Eye (tissue), 1 donor: Measurements from ENCODE around the gene PCDHGA12.
"Not testable (repeated sequence)": the region's sequence is repeated elsewhere in the genome, so short reads cannot be mapped to it uniquely, and the experiment has no call there.

Experiments used
- DNase-seq: peaks from one replicate; pipeline ENCODE4 v3.0.0-alpha.2; 2015

The PCDHGA12 gene

DNA sequence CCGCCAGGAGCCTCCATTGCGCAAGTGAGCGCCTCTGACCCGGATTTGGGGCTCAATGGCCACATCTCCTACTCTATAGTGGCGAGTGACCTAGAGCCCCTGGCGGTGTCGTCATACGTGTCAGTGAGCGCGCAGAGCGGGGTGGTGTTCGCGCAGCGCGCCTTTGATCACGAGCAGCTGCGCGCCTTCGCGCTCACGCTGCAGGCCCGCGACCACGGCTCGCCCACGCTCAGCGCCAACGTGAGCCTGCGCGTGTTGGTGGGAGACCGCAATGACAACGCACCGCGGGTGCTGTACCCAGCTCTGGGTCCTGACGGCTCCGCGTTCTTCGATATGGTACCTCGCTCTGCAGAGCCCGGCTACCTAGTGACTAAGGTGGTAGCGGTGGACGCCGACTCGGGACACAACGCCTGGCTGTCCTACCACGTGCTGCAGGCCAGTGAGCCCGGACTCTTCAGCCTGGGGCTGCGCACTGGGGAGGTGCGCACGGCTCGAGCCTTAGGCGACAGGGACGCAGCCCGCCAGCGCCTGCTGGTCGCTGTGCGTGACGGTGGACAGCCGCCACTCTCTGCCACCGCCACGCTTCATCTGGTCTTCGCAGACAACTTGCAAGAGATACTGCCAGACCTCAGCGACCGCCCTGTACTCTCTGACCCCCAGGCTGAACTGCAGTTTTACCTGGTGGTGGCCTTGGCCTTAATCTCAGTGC, 20.6 kb upstream of the PCDHGA12 start:
- DNase-seq = no peak

DNA sequence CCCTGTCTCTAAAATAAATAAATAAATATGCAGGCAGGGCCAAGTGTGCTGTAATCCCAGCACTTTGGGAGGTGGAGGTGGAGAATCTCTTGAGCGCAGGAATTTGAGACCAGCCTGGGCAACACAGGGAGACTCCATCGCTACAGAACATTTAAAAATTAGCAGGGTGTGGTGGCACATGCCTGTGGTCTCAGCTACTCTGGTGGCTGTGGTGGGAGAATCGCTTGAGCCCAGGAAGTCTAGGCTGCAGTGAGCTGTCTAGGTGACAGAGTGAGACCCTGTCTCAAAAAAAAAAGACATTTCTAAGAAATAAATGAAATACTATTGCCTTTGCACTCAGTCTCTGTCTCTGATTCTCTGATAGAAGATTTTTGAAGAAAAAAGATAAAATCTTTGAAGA, 18.7 kb upstream of the PCDHGA12 start:
- DNase-seq = no peak

DNA sequence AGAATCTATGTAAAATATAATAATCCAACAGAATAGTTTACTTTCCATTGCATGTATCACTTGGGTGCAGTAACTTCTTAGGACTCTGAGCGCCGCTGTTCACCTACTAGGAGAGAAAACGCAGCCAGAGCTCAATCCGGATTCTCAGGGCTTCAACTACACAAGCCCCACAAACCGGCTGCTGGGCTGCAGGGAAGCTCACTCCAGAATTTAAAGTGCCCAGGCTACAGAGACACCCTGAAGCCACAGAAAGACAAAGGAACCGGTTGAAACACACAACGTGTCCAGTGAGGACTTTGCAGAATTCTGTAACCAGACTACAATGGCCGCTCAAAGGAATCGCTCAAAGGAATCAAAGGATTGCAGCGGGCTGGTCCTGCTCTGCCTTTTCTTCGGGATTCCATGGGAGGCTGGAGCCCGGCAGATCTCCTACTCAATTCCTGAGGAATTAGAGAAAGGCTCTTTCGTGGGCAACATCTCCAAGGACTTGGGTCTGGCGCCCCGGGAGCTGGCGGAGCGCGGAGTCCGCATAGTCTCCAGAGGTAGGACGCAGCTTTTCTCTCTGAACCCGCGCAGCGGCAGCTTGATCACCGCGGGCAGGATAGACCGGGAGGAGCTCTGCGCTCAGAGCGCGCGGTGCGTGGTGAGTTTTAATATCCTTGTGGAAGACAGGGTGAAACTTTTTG, 17.3 kb upstream of the PCDHGA12 start, which contains the start of gene PCDHGA10:
TSS of gene PCDHGA10 (plus strand) at position 134 of the 686 bp plus-strand sequence. CDS start at position 323, 189 bp downstream.
- DNase-seq = peak; percentile 52

DNA sequence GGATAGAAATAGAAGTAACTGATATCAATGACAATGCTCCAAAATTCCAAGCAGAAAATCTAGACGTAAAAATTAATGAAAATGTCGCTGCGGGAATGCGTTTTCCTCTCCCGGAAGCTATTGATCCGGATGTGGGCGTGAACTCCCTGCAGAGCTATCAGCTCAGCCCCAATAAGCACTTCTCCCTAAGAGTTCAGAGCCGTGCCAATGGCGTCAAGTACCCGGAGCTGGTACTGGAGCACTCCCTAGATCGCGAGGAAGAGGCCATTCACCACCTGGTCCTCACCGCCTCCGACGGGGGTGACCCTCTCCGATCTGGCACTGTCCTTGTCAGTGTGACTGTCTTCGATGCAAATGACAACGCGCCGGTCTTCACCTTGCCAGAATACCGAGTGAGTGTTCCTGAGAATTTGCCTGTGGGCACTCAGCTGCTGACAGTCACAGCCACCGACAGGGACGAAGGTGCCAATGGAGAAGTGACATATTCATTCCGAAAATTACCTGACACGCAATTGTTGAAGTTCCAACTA, 16.7 kb upstream of the PCDHGA12 start:
- DNase-seq = no peak

DNA sequence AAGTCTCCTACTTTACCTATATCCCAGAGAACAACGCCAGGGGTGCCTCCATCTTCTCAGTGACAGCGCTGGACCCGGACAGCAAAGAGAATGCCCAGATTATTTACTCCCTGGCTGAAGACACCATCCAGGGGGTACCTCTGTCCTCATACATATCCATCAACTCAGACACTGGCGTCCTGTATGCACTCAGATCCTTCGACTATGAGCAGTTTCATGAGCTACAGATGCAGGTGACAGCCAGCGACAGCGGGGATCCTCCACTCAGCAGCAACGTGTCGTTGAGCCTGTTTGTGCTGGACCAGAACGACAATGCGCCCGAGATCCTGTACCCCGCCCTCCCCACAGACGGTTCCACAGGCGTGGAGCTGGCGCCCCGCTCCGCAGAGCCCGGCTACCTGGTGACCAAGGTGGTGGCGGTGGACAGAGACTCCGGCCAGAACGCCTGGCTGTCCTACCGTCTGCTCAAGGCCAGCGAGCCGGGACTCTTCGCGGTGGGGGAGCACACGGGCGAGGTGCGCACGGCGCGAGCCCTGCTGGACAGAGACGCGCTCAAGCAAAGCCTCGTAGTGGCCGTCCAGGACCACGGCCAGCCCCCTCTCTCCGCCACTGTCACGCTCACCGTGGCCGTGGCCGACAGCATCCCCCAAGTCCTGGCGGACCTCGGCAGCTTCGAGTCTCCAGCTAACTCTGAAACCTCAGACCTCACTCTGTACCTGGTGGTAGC, 15.6 kb upstream of the PCDHGA12 start:
- not testable (repeated sequence) for DNase-seq

DNA sequence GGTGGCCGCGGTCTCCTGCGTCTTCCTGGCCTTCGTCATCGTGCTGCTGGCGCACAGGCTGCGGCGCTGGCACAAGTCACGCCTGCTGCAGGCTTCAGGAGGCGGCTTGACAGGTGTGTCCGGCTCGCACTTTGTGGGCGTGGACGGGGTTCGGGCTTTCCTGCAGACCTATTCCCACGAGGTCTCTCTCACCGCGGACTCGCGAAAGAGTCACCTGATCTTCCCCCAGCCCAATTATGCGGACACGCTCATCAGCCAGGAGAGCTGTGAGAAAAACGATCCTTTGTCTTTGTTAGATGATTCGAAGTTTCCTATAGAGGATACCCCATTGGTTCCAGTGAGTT, 15.1 kb upstream of the PCDHGA12 start:
- not testable (repeated sequence) for DNase-seq

DNA sequence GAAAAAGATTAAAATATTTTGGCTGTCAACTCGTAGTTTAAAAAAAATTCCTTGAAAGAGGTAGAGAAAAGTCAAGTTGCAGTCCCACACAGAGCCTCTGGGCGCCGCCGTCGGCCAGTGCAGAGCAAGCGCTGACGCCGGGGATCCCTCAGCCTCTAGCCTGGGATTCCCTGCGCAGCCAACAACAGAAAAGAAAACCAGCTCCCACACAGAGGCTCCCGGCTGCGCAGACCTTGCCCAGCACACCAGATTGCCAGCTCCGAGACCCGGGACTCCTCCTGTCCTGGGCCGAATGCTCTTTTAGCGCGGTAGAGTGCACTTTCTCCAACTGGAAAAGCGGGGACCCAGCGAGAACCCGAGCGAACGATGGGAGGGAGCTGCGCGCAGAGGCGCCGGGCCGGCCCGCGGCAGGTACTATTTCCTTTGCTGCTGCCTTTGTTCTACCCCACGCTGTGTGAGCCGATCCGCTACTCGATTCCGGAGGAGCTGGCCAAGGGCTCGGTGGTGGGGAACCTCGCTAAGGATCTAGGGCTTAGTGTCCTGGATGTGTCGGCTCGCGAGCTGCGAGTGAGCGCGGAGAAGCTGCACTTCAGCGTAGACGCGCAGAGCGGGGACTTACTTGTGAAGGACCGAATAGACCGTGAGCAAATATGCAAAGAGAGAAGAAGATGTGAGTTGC, 12.7 kb upstream of the PCDHGA12 start, which contains the start of gene PCDHGB7:
TSS of gene PCDHGB7 (plus strand) at position 184 of the 679 bp plus-strand sequence. CDS start at position 367, 183 bp downstream.
- peak; percentile 73 for DNase-seq

DNA sequence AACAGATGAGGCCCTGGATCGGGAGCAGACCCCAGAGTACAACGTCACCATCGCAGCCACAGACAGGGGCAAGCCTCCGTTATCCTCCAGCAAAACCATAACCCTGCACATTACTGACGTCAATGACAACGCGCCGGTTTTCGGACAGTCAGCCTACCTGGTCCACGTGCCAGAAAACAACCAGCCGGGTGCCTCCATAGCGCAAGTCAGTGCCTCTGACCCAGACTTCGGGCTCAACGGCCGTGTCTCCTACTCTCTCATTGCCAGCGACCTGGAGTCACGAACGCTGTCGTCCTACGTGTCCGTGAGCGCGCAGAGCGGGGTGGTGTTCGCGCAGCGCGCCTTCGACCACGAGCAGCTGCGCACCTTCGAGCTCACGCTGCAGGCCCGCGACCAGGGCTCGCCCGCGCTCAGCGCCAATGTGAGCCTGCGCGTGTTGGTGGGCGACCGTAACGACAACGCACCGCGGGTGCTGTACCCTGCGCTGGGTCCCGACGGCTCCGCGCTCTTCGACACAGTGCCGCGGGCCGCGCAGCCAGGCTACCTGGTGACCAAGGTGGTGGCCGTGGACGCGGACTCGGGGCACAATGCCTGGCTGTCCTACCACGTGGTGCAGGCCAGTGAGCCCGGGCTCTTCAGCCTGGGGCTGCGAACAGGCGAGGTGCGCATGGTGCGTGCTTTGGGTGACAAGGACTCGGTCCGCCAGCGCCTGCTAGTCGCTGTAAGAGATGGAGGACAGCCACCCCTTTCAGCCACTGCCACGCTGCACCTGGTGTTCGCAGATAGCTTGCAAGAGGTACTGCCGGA, 11.0 kb upstream of the PCDHGA12 start:
- no peak for DNase-seq

- peak; percentile 65 for DNase-seq
Observed at GRCh38 chr5:141420855-141421488, 9.3 kb upstream of the PCDHGA12 start, which contains the start of gene PCDHGA11. PCDHGA11 (plus strand) TSS chr5:141421051; CDS start chr5:141421228, 177 bp downstream.

DNA sequence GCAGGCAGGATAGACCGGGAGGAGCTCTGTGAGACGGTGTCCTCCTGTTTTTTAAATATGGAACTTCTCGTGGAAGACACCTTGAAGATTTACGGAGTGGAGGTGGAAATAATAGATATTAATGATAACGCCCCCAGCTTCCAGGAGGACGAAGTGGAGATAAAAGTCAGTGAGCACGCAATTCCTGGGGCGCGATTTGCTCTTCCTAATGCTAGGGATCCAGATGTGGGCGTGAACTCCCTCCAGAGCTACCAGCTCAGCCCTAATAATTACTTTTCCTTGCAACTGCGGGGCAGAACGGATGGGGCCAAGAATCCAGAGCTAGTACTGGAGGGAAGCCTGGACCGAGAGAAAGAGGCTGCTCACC, 8.8 kb upstream of the PCDHGA12 start:
- DNase-seq = peak; percentile 27

GRCh38 chr5:141422742-141423291, 7.5 kb upstream of the PCDHGA12 start:
- no peak for DNase-seq

DNA sequence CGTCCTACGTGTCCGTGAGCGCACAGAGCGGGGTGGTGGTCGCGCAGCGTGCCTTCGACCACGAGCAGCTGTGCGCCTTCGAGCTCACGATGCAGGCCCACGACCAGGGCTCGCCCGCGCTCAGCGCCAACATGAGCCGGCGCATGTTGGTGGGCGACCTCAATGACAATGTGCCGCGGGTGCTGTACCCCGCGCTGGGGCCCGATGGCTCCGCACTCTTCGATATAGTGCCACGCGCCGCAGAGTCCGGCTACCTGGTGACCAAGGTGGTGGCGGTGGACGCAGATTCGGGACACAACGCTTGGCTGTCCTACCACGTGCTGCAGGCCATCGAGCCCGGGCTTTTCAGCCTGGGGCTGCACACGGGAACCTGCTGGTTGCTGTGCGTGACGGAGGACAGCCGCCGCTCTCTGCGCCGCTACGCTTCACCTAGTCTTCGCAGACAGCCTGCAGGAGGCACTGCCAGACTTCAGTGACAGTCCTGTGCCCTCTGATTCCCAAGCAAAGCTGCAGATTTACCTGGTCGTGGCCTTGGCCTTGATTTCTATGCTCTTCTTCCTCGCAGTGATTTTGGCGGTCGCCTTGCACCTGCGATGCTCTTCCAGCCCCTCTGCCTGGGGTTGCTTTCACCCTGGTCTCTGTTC, 2.4 kb upstream of the PCDHGA12 start:
- no peak for DNase-seq

- DNase-seq = no peak
Observed at GRCh38 chr5:141431286-141431685, 979 bp downstream of the PCDHGA12 start.

GRCh38 chr5:141432308-141432707, 2.0 kb downstream of the PCDHGA12 start:
- DNase-seq = not testable (repeated sequence)

DNA sequence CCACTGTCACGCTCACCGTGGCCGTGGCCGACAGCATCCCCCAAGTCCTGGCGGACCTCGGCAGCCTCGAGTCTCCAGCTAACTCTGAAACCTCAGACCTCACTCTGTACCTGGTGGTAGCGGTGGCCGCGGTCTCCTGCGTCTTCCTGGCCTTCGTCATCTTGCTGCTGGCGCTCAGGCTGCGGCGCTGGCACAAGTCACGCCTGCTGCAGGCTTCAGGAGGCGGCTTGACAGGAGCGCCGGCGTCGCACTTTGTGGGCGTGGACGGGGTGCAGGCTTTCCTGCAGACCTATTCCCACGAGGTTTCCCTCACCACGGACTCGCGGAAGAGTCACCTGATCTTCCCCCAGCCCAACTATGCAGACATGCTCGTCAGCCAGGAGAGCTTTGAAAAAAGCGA, 2.4 kb downstream of the PCDHGA12 start:
- not testable (repeated sequence) for DNase-seq

GRCh38 chr5:141434006-141434405, 3.7 kb downstream of the PCDHGA12 start:
- DNase-seq = no peak

DNA sequence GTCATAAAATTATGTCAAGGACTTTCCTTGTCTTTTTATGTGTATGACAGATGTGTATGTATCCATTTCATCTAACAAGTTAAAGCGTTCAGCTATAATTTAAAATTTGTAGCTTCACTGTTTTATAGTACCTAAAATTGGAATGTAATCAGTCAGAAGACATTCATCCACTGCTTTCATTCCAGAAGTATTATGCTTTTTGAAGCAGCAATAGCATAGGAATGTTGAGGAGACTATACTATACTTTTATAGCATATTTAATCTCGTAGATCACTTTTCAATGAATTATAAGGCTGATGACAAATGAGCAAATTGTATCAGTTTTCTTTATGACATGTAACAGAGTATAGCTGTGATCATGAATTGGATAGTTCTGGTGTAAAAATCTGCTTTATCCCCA, 6.9 kb downstream of the PCDHGA12 start:
- no peak for DNase-seq

- no peak for DNase-seq
Observed at GRCh38 chr5:141439411-141440141, 9.3 kb downstream of the PCDHGA12 start.

DNA sequence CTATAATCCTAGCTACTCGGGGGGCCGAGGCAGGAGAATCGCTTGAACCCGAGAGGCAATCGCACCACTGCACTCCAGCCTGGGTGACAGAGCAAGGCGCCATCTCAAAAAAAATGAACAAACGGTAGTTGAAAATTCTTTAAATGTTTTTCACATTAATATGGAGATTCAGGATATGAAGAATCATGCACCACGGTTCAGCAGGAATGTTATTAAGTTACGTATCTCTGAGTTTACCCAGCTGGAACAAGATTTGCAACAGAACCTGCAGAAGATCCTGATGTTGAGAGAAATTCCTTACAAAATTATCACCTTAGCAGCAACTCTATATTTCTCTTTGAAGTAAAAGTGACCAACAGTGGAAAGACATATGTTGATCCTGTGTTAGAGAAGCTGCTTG, 10.0 kb downstream of the PCDHGA12 start:
- no peak for DNase-seq
